Dedifferentiated amniotic fluid mesenchymal stem cell (primary cell): Measurements from ENCODE around the gene ZNF692.
"Not testable (repeated sequence)": the region's sequence is repeated elsewhere in the genome, so short reads cannot be mapped to it uniquely, and the experiment has no call there.

Experiments used
- DNase-seq: peaks from one replicate; pipeline ENCODE4 v3.0.0-alpha.2; 2016; ENCODE audit errors: extremely low spot score

Gene ZNF692

DNA sequence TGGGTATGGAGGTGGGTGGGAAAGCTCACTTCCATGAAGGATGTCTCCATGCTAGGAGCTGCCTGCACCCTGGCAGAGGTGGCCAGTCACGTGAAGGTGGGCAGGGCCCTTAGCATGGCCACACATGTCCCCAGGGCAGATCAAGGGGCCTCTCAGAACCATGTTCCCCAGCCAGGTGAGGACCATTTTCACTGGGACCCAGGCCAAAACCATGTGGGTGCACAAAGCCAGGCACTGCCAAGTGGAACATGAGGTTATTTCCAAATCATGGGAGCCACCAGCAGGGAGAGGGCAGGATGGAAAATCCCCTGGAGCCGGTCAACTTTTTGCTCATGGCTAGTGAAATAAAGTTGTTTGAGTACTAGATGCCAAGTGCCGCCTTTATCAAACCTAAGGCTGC, 9.7 kb downstream of the ZNF692 start:
- no peak for DNase-seq

DNA sequence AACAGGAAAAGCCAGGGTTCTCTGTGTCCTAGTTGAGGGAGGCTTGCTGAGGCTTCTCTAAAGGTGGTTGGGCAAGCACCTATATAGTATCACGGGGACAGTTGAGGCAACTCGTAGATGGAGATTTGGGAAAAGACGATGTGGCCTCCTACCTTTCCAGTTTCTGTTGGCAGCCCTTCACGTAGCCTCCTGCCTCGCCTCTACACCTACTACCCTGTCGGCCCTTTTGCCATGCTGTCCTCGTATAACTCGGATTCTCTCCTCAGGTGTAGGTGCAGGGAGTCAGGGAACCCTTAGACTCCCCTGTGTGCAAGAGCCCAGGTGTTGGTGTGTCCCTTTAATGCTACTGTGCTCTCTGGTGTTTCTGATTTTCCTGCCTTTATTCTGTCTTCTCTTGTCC, 10.3 kb downstream of the ZNF692 start:
- no peak for DNase-seq

DNA sequence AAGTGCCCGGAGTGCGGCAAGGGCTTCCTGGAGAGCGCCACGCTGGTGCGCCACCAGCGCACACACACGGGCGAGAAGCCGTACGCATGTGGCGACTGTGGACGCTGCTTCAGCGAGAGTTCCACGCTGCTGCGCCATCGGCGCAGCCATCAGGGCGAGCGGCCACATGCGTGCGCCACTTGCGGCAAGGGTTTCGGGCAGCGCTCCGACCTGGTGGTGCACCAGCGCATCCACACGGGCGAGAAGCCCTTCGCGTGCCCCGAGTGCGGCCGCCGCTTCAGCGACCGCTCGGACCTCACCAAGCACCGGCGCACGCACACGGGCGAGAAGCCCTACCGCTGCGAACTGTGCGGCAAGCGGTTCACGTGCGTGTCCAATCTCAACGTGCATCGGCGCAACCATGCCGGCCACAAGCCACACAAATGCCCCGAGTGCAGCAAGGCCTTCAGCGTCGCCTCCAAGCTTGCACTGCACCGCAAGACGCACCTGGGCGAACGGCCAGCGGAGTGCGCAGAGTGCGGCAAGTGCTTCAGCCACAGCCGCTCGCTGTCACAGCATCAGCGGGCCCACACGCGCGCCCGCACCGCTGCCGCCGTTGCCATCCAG, 10.8 kb downstream of the ZNF692 start:
- no peak for DNase-seq

DNA sequence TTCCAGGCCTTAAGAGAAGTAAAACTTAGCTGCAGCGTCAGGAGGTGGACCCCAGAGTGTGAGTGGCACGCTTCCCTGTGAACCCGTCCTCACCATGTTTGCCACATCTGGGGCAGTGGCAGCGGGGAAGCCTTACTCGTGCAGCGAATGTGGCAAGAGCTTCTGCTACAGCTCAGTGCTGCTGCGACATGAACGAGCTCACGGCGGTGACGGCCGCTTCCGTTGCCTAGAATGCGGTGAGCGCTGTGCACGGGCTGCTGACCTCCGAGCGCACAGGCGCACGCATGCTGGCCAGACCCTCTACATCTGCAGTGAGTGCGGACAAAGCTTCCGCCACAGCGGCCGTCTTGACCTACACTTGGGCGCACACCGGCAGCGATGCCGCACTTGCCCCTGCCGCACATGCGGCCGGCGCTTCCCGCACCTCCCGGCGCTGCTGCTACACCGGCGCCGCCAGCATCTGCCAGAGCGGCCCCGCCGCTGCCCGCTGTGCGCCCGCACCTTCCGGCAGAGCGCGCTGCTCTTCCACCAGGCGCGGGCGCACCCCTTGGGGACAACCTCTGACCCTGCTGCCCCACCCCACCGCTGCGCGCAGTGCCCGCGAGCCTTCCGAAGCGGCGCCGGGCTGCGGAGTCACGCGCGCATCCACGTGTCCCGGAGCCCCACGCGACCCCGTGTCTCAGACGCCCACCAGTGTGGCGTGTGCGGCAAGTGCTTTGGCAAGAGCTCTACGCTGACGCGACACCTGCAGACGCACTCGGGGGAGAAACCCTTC, 11.5 kb downstream of the ZNF692 start:
- no peak for DNase-seq

DNA sequence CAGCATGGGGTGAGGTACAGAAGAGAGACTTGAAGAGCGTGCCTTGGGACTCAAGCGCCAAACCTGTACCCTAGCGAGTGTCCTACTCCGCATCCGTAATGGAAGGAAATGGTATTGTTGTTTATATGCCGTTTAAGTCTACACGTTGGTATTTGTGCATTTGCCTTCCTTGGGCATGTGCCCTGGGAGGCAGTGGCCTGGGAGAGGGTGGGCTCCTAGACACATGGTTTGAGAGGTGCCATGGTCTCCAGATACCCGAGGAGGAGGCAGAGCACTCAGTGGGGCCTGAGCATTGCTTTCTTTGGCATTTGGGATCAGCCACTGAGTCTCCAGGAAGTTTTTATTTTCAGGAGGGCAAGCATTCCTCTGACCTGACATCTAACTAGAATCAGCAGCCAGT, 14.4 kb downstream of the ZNF692 start:
- no peak for DNase-seq

DNA sequence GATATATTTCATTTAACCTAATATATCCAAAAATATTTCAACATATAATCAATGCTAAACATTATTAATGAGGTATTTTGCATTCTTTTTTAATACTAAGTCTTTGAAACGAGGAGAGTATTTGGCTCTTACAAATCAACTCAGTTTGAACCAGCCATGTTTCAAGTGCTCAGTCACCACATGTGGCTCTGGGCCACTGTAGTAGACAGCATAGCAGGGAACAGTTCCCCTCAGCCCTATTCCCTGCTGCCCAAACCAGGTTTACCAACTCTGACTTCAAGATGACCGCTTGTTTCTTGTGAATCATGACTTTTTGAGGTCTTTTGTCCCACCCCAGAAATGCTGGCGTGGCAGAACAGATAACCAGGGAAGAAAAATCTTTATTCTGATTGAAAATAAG, 15.2 kb downstream of the ZNF692 start:
- DNase-seq: no peak

DNA sequence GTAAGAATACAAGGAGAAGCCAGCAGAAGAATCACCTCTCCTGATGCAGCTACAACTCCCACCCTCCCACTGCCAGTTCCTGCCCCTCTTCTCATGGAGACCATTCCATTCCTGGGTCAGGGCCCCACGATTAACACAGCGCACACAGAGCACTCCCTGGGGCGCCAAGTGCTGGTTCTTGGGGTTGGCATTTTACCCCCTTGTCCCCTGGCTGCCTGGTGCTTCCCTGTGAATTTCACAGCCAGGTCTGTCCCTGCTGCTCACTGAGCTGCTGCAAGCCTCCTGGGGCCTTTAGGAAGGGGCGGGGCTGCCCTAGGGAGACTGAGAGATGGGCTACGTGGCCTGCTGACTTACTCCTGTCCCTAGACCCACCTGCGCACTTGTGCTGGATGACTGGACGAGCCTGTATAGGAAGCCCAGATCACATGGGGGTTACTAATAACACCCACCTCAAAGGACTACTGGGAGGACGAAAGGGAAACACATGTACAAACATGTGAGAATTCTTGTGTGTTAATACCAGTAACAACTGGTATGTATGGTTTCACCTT, 16.0 kb downstream of the ZNF692 start:
- no peak for DNase-seq

DNA sequence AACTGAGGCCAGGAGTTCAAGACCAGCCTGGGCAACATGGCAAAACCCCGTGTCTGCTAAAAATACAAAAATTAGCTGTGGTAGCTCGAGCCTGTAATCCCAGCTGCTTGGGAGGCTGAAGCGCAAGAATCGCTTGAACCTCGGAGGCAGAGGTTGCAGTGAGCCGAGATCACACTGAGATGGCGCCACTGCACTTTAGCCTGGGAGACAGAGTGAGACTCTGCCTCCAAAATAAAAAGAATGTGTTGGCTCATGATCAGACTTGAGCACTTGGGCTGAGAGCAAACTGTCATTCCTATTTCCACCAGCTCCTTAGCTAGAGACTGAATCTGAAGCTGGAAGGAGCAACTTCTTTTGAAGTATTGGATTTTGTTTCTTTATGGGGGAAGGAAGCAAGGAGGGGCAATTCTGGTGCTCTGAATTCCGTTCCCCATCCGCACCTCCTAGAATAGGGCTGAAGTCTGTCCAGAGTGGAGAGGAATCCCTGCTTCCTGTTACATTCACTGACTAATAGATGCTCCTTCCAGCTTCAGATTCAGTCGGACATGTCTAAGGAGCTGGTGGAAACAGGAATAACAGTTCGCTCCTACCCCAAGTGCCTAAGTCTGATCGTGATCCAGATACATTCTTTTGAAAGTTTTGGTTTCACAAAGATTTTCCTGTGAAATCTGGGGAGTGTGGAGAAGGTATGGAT, 17.0 kb downstream of the ZNF692 start:
- DNase-seq: peak; percentile 30

DNA sequence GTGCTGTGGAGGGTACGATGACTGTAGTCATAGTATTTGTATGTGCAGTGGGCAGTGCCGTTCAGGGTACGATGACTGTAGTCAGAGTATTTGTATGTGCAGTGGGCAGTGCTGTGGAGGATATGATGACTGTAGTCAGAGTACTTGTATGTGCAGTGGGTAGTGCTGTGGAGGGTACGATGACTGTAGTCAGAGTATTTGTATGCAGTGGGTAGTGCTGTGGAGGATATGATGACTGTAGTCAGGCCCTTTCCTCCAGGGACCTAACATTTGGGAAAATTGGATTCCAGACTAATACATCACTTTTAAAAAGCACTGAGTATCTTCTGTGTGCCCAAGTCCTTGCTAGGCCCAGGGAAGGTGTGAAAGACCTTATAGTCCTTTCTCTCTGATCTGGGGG, 17.9 kb downstream of the ZNF692 start:
- no peak for DNase-seq

DNA sequence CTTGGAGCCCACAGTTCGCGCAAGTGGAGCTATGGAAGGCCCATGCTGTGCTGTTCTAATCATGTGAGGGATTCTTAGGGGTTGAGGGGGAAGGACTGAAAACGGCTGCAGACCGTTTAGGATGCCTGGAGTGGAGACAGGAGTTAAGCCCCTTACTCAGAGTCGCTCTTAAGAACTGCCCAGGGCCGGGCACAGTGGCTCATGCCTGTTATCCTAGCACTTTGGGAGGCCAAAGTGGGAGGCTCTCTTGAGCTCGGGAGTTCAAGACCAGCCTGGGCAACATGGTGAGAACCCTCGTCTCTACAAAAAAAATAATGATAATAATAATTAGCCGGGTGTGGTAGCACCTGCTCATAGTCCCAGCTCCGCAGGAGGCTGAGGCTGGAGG, 19.7 kb downstream of the ZNF692 start:
- DNase-seq: no peak

DNA sequence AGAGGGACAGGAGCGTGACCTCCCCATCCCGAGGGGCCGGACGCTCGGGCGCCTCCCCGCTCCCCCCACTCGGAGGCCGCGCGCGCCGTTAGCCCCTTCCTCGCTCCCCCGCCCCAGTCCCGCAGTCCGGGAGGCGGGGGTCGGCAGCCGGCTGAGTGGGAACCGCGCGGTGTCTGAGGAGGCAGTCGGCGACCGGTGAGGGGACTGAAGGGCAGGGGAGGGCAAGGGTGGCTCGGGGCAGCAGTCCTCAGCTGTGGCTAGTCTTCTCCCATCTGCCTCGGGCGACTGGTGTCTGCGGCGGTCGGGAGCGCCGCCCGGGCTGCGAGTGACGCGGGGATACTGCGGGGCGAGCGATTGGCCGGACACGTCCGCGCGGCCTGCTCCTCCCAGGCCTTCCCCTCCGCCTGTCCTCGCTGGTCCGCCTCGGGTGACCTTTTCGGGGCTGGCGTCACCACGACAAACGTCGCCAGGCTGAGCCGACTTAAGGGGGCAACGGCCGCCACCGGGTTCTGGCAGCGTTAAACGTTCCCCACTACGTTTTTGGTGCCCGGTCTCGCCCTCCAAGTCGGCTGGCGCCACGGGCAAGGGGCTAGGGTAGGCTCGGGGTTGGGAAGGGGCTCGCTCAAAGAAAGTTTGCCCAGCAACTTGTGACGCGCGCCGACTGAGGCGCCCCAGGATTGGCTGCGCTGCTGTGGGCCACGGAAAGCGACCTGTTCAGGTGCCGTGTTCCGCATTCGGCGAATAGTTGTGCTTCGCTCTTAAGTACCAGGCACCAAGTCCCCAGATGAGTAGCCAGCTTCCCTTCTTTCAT, 20.3 kb downstream of the ZNF692 start:
- DNase-seq: peak; percentile 78

DNA sequence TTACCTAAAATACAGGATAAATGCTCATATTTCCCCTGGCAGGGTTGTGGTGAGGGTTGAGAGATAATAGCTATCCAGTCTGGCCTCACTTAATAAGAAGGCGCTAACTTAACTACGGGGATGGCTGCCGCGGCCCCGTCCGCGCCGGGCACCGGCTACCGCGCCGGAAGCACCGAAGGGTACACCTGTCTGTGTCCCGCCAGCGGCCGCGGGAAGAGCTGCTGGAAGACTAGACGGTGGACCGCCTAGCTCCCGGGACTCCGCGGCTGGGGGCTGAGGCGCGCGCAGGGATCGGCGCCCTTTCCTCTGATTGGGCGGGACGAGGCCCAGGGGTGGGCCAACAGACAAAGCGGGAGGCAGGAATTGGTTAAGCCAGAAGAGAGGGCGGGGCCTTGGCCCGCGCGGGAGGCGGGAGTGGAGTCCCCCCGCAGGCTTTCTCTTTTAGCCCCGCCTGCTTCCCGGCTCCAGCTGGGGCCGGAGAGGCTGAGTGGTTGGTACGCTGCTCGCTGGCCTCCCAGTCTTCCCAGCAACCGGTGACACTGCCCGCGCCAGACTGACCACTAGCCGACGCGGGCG, 21.0 kb downstream of the ZNF692 start, which contains the start of gene ZNF672:
ZNF672 (plus strand) TSS at position 444 of the 576 bp plus-strand sequence. CDS start 9,051 bp downstream, outside the sequence.
- DNase-seq: peak; percentile 98

DNA sequence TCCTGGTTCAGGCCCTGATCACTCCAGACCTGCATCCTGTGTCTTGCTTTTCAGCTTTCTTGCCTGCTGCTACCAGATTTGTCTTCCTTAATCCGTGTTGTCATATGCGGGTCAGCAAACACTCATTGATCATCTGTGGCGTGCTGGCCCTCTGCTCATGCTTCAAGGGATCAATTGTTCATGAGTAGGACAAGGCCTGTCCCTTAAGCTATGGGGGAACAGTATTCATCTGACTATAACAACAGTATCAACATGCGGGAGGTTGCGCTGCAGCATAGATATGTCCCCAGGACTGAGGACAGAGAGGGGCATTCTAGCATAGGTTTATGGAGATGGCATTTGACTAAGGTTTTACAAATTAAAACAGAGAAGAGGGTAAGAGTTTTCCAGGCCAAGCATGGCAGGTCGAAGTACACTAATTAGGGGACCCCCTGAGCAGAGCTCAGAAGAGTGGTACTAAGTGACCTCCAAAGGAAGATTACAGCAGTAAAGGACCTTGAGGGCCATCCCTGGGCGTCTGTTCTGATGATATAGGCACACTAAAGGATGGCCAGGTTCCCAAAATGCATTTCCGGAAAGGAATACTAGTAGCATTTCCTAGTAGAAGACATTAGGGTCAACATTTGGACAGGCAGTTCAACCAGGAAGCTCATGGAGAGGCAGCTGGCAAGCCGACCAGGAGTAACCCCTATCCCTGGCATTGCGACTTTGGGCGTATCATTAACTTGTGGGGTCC, 21.7 kb downstream of the ZNF692 start:
- DNase-seq: no peak

DNA sequence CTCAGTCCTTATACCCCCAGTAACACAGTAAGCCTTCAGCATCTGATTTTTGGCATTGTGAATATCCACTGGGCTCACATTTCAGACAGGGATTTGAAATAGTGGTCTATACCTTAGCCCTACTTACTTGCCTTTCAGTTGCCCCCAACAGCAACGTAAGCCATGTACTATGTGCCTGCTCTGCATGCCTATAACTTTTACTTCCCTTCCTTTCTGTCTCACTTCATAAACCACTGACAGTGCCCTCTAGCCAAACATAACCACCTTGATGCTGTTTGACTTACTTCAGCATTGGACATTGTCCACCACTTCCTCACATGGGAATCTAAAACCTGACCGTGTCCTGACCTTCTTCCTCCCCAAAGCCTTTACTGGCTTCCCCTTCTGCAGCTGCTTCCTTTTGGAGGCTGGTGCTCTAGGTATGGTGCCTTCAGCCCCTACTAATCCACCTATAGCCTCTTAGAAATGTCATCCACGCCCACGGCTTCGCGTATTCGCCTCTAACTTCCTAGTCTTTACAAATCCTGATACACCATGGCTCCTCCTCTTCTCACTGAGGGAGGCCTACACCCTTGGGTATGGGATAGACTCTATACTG, 24.4 kb downstream of the ZNF692 start:
- DNase-seq: no peak

DNA sequence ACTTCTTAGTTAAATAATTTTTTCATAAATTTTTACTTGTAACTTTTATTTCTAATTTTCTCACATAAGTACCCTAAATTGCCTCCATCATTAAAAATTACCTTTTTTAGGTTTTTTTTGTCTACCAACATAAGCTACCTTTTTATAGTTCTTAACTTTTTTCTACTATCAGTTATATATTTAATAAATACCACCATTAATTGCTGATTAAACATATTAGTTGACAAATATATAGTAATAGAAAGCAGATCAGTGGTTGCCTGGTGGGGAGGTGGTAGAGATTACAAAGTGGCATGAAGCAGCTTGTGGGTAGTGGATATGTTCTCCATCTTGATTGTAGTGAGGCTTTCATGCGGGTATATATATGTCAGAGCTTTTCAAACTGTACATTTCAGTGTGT, 27.0 kb downstream of the ZNF692 start:
- DNase-seq: no peak

DNA sequence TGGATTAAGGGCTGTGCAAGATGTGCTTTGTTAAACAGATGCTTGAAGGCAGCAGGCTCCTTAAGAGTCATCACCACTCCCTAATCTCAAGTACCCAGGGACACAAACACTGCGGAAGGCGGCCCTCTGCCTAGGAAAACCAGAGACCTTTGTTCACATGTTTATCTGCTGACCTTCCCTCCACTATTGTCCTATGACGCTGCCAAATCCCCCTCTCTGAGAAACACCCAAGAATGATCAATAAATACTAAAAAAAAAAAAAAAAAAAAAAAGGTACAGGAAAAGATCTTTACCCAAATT, 28.2 kb downstream of the ZNF692 start:
- not testable (repeated sequence) for DNase-seq

DNA sequence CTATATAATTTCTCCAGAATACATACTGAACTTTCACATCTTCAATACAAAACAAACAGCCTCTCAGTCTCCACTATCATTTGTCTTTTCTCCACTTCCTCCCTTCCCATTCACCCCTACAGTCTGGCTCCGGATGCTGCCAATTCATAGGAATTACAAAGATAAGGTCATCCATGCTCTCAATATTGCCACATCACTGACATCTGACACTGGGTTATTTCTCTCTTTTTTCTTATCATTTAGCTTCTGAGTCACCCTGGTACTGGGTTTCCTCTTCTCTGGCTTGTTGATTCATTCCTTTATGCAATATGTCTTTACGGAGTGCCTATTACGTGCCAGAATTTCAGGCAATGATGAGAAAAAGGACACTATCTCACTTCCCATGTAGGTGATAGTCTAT, 30.0 kb downstream of the ZNF692 start:
- peak; percentile 54 for DNase-seq

DNA sequence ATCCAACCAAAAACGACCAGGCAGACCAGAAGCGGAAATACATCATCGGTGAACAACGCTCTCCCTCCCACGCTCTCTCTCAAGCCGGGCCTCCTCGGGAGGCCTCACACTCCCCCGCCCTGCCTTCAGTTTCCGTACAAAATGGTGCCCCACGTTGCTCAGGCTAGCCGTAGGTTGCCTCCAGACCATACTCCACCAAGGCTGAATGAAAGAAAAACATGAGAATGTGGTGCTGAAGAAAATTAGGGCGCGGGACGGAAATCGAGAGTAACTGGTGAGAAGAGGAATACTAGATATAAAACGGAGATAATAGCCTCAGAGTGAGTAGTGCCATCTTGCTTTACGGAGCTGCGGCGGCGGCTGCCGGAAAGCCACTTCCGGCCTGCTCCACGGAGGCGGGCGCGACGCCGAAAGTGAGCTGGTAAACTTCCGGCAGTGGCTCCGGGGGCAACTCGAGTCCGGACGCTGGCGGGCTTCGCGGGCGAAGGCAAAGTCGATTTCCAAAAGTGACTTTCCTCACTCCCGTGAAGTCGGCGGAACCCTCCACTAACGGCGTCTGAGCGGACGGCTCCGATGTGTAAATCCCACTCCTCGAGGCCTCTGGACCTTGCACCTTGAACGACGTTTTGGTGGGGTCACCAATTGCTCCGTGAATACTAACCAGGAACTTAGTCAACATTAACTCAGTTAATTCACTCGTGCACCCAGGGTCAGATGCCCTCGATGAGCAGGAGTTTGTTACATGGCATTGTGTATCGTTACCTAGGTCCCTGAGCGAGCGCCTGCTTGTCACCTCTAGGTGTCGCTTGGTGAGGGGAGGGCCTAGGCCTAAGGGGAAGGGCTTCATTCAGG, 32.8 kb downstream of the ZNF692 start, which contains the start of gene SH3BP5L:
SH3BP5L (minus strand) TSS at position 7 of the 852 bp plus-strand sequence. CDS start 980 bp downstream, outside the sequence.
- DNase-seq: peak; percentile 97

DNA sequence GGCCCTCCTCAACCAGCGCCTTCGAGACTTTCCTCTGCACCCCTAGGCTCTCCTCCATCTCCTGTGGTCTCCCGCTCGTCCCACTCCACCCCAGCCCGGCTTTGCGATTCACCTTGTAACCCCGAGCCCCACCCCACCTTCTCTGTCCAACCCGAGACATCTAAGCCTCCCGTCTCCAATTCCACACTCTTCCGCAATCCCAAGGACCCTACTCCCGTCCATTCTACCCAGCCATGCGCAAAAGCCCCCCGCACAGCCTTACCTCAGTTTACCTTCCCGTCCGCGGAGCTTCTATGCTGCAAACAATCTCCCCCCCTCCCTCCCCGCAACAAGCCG, 33.3 kb downstream of the ZNF692 start:
- no peak for DNase-seq

DNA sequence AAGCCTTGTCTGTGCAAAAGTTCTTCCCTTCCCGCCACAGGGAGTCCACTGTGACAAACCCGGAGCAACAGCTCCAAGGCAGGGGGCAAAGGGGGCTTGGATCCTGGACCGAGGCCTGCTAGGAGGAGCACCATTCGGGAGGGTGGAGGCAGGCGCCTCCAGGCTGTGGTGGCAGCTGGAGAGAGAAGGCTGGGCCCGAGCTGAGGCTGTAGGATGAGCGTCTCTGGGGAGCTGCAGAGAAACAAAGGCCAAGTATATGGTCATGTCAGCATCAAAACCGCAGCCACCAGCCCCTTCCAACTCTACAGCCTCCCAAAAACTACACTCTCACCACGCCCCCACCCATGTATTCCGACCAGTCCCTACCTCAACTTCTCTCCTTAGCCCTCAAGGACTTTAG, 33.7 kb downstream of the ZNF692 start:
- no peak for DNase-seq
